Ovary (tissue), 3 donors: Measurements from ENCODE around the gene SPAG7.

Experiments used
- POLR2A ChIP-seq: fragments of 450-650 bp; IDR thresholded peaks from one replicate; pipeline ENCODE4 v1.6.1; 2017; ENCODE audit warnings: antibody characterized with exemption, mild to moderate bottlenecking, moderate library complexity
- TF ChIP-seq, protein P1 (sequence below), 3 donors: fragments of 450-650 bp in 2 of 3; fragments of 200-600 bp in 1 of 3; IDR thresholded peaks; one replicate each; pipeline versions ENCODE4 v1.5.1 to v1.8.0; 2016 to 2022; ENCODE audit warnings: antibody characterized with exemption in 3 of 3, mild to moderate bottlenecking in 1 of 3
- donor health status: DM: no; HTN: no; CAD: no.

DNA sequence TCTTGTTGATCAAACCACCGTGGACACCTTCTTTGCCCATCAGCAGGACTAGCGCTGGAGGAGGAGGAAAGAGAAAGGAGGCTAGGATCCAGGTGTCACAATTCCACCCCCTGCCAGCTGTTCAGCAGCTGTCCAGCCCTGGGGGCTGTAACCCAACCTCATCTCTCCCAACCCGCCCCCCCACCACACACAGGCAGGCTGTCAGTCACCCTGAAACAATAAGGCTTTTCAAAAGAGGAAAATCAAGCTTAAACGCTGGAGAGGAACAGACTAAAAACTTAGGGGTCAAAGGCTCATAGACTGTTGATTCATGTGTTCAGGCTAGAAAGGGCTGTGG is 21.7 kb downstream of the SPAG7 start:
- TF ChIP-seq POLR2A: no peak
- TF ChIP-seq, protein P1, sequence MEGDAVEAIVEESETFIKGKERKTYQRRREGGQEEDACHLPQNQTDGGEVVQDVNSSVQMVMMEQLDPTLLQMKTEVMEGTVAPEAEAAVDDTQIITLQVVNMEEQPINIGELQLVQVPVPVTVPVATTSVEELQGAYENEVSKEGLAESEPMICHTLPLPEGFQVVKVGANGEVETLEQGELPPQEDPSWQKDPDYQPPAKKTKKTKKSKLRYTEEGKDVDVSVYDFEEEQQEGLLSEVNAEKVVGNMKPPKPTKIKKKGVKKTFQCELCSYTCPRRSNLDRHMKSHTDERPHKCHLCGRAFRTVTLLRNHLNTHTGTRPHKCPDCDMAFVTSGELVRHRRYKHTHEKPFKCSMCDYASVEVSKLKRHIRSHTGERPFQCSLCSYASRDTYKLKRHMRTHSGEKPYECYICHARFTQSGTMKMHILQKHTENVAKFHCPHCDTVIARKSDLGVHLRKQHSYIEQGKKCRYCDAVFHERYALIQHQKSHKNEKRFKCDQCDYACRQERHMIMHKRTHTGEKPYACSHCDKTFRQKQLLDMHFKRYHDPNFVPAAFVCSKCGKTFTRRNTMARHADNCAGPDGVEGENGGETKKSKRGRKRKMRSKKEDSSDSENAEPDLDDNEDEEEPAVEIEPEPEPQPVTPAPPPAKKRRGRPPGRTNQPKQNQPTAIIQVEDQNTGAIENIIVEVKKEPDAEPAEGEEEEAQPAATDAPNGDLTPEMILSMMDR (IDR thresholded peaks at IDR 0.05): no peak
